Stomach (tissue), 9 donors: ENCODE measurements around the gene SMAD3. TPM values are rescaled to one million over a fixed set of nuclear protein-coding genes. Genes with fewer than 3 reads are reported as not detected.
"Not testable (repeated sequence)": the region's sequence is repeated elsewhere in the genome, so short reads cannot be mapped to it uniquely, and the experiment has no call there.

Experiments used
- DNase-seq, 2 donors: peaks; one replicate each; pipeline versions ENCODE4 v3.0.0 to v3.0.0-alpha.2; 2013 to 2019
- H3K27ac ChIP-seq, 5 donors: fragments of 200-600 bp in 4 of 5; sonication (generic) in 4 of 5; one replicate each; pipeline ENCODE4 v1.5.1; 2013 to 2019; ENCODE audit warnings: mild to moderate bottlenecking in 1 of 5, moderate library complexity in 1 of 5
- H3K27me3 ChIP-seq, 3 donors: fragments of 200-600 bp; sonication (generic); one replicate each; pipeline ENCODE4 v1.5.1; 2017 to 2019; ENCODE audit warnings: mixed run types in 1 of 3
- H3K36me3 ChIP-seq, 4 donors: fragments of 200-600 bp; sonication (generic); 1 replicate in 3 of 4; 2 replicates in 1 of 4; pipeline ENCODE4 v1.5.1; 2016 to 2019
- H3K4me1 ChIP-seq, 4 donors: fragments of 200-600 bp; sonication (generic); one replicate each; pipeline ENCODE4 v1.5.1; 2016 to 2019
- H3K4me3 ChIP-seq, 4 donors: fragments of 200-600 bp; sonication (generic) in 3 of 4; one replicate each; pipeline ENCODE4 v1.5.1; 2016 to 2019; ENCODE audit warnings: mild to moderate bottlenecking in 1 of 4
- H3K9me3 ChIP-seq, 4 donors: fragments of 200-600 bp; sonication (generic); one replicate each; pipeline ENCODE4 v1.5.1; 2016 to 2019
- EP300 ChIP-seq: sonication (generic); formaldehyde crosslinking; IDR thresholded peaks from one replicate; pipeline ENCODE4 v1.6.1; 2017; ENCODE audit warnings: antibody characterized with exemption
- POLR2A ChIP-seq, 4 donors: fragments of 450-650 bp; IDR thresholded peaks; one replicate each; pipeline ENCODE4 v1.6.1; 2016; ENCODE audit warnings: antibody characterized with exemption in 4 of 4, control low read depth in 2 of 4, mild to moderate bottlenecking in 1 of 4, moderate library complexity in 1 of 4
- POLR2AphosphoS5 ChIP-seq, 3 donors: sonication (generic); formaldehyde crosslinking; IDR thresholded peaks; one replicate each; pipeline ENCODE4 v1.6.1; 2016; ENCODE audit warnings: antibody characterized with exemption in 3 of 3
- WGBS, 5 donors: extraction: QIAGEN DNeasy Blood & Tissue Kit in 3 of 5; methylation state at CpG; one replicate each; pipeline versions ENCODE4 v1.1.5 to v1.1.7; 2013 to 2018; 5-methylcytosine and 5-hydroxymethylcytosine counted together
- intact Hi-C: fragments of 100-400 bp; cut with DNase I; formaldehyde crosslinking; loops from one replicate; pipeline ENCODE4 v1.15.1; 2023; ENCODE audit warnings: low total_unique reads
- polyA plus RNA-seq, 3 donors: library from polyadenylated mRNA; stranded (reverse); fragments of 200-250 nt; gene quantifications; one replicate each; pipeline ENCODE4 v1.2.3, GENCODE V29; 2013
- total RNA-seq, 5 donors: library from RNA; depleted of rRNA; stranded (reverse); fragments of >200 nt; gene quantifications; one replicate each; pipeline versions ENCODE4 v1.1.0 to v1.2.3, GENCODE V29; 2014 to 2016
- TF ChIP-seq, protein P1 (sequence below), 7 experiments: fragments of 450-650 bp in 4 of 7; fragments of 200-600 bp in 3 of 7; sonication (generic) in 3 of 7; IDR thresholded peaks; one replicate each; pipeline ENCODE4 v1.5.1; 2016 to 2019; ENCODE audit warnings: antibody characterized with exemption in 7 of 7, control low read depth in 2 of 7, mild to moderate bottlenecking in 1 of 7
- donor health status: healthy with polysubstance abuse.
- donor health status: Bipolar disorder and iron deficiency.
- donor health status: healthy.

SMAD3 gene
- total and polyA plus RNA-seq, 8 donors: 6.8 to 103 (median 27.5) TPM

- no peak overlapping the region for H3K4me3 ChIP-seq
- DNase-seq: no peak
- H3K4me1 ChIP-seq: peaks cover 61 to 83% (median 72%) of the 10 kb centered on the region in 4 donors
- no peaks in the 10 kb centered on the region for H3K27me3 ChIP-seq
- intact Hi-C loops: no loop called here
- TF ChIP-seq, protein P1, sequence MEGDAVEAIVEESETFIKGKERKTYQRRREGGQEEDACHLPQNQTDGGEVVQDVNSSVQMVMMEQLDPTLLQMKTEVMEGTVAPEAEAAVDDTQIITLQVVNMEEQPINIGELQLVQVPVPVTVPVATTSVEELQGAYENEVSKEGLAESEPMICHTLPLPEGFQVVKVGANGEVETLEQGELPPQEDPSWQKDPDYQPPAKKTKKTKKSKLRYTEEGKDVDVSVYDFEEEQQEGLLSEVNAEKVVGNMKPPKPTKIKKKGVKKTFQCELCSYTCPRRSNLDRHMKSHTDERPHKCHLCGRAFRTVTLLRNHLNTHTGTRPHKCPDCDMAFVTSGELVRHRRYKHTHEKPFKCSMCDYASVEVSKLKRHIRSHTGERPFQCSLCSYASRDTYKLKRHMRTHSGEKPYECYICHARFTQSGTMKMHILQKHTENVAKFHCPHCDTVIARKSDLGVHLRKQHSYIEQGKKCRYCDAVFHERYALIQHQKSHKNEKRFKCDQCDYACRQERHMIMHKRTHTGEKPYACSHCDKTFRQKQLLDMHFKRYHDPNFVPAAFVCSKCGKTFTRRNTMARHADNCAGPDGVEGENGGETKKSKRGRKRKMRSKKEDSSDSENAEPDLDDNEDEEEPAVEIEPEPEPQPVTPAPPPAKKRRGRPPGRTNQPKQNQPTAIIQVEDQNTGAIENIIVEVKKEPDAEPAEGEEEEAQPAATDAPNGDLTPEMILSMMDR (IDR thresholded peaks at IDR 0.05): no peak
- TF ChIP-seq POLR2A (IDR thresholded peaks at IDR 0.05): no peak
- no peak for TF ChIP-seq EP300
- no peak for TF ChIP-seq POLR2AphosphoS5 (IDR thresholded peaks at IDR 0.05)
- no peaks in the 10 kb centered on the region for H3K36me3 ChIP-seq
- H3K9me3 ChIP-seq: no peaks in the 10 kb centered on the region
- WGBS, 5 donors: 88 to 98% (median 92%) methylated on average over 5 to 6 of the region's 6 CpGs
- H3K27ac ChIP-seq: peak overlapping the region; percentile 48 to 88 (median 78)
Measured at GRCh38 chr15:67149068-67149772, 83.8 kb downstream of the SMAD3 start.

DNA sequence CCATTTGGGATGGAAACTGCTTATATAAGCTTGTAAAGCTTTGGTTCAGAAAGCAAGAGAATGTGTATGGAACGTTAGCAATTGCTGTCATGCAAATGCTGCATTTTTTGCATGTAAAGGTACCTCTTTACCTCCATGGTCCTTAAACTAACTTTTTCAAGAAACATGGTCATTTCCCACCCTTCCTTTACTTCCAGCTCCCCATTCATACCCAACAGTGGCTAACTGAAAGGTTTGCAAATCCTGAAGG is 84.3 kb downstream of the SMAD3 start:
- DNase-seq: no peak
- H3K4me3 ChIP-seq: no peak overlapping the region
- intact Hi-C loops: no loop called here
- TF ChIP-seq, protein P1 (IDR thresholded peaks at IDR 0.05): no peak
- no peak for TF ChIP-seq POLR2A (IDR thresholded peaks at IDR 0.05)
- TF ChIP-seq POLR2AphosphoS5 (IDR thresholded peaks at IDR 0.05): no peak
- no peak for TF ChIP-seq EP300
- H3K27me3 ChIP-seq: no peaks in the 10 kb centered on the region
- WGBS, 5 donors: 48 to 80% (median 64%) methylated on average over 1 of the region's 1 CpG
- no peaks in the 10 kb centered on the region for H3K9me3 ChIP-seq
- peak overlapping the region in 4 of 5 donors; percentile 73 to 88 (median 80) for H3K27ac ChIP-seq
- no peaks in the 10 kb centered on the region for H3K36me3 ChIP-seq
- H3K4me1 ChIP-seq: peaks cover 56 to 78% (median 71%) of the 10 kb centered on the region in 4 donors

DNA sequence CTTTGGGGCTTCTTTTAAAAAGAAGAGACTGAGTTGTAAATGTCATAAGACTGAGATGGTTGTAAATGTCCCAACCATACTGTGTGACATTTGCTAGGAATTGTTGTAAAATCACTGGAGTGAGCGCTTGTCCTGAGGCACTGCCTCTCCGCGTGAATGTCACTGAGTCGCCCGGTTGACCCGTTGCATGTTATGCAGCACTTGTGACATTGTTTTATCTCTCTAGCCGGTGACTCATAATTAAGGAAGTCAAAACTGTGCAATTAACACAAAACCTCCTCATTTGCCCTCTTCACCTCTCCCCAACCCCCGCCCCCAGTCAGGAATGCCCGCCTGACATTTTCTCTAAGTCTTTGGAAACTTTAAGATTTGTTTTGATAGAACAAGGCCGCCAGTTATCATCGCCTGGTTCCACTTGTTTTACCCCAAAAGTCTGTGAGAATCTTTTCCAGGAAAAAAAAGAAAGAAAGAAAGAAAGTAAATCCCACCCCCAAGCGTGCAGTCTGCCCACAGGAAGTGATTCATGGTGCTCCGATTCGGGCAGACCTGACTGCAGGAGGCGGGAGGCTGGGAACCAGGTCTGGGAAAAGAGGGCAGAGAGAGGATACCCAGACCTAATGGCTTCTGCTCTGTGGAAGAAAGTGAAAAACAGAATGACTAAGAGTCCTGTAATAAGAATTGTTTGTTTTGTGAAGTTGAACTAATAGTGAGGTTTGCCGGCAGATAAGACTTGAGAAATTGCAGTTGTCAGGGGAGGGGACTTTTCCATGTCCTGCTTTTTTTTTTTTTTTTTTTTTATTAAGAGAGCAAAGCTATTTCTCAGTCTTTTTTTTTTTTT is 84.8 kb downstream of the SMAD3 start:
- DNase-seq: peak; percentile 62 to 80
- intact Hi-C loops: no loop called here
- TF ChIP-seq POLR2A (IDR thresholded peaks at IDR 0.05) (no peak), EP300 (no peak), POLR2AphosphoS5 (IDR thresholded peaks at IDR 0.05) (peak in 2 of 3 donors; percentile 36 to 78)
- Histone ChIP-seq H3K9me3 (no peaks in the 10 kb centered on the region), H3K4me3 (peak overlapping the region in 1 of 4 donors; percentile 20), H3K36me3 (no peaks in the 10 kb centered on the region), H3K27ac (peak overlapping the region; percentile 73 to 88 (median 81)), H3K27me3 (no peaks in the 10 kb centered on the region), H3K4me1 (peaks cover 54 to 76% (median 66%) of the 10 kb centered on the region in 4 donors)
- 23 to 38% (median 33%) methylated on average over 16 of the region's 16 CpGs for WGBS, 5 donors

GRCh38 chr15:67152429-67152828 is 87.0 kb downstream of the SMAD3 start:
- no peak for DNase-seq
- Histone ChIP-seq H3K4me3 (no peak overlapping the region), H3K9me3 (no peaks in the 10 kb centered on the region), H3K4me1 (peaks cover 35 to 57% (median 45%) of the 10 kb centered on the region in 4 donors), H3K27me3 (no peaks in the 10 kb centered on the region), H3K27ac (peak overlapping the region in 1 of 5 donors; percentile 20), H3K36me3 (no peaks in the 10 kb centered on the region)
- 38 to 79% (median 56%) methylated on average over 1 of the region's 1 CpG for WGBS, 5 donors
- TF ChIP-seq, protein P1 (IDR thresholded peaks at IDR 0.05): no peak
- no peak for TF ChIP-seq POLR2A (IDR thresholded peaks at IDR 0.05)
- TF ChIP-seq EP300: no peak
- TF ChIP-seq POLR2AphosphoS5 (IDR thresholded peaks at IDR 0.05): no peak
- intact Hi-C loops: no loop called here

GRCh38 chr15:67153044-67153443 is 87.6 kb downstream of the SMAD3 start:
- H3K36me3 ChIP-seq, H3K27me3 ChIP-seq, H3K4me3 ChIP-seq, H3K27ac ChIP-seq, DNase-seq, intact Hi-C loops, H3K9me3 ChIP-seq: not testable (repeated sequence)
- H3K4me1 ChIP-seq: peaks cover 28 to 57% (median 42%) of the 10 kb centered on the region in 4 donors
- WGBS, 5 donors: 65 to 84% (median 78%) methylated on average over 6 of the region's 6 CpGs
